Right atrium auricular region (tissue), 2 donors: ENCODE measurements around the gene HIGD1A. TPM values are rescaled to one million over a fixed set of nuclear protein-coding genes. Genes with fewer than 3 reads are reported as not detected.

Experiments
- DNase-seq: peaks from one replicate; pipeline ENCODE4 v3.0.0-alpha.2; 2019; ENCODE audit warnings: low spot score
- H3K27ac ChIP-seq, 2 donors: fragments of 200-600 bp; sonication (generic); 1 replicate in 1 of 2; 2 replicates in 1 of 2; pipeline ENCODE4 v1.5.1; 2016 to 2019
- H3K27me3 ChIP-seq, 2 donors: fragments of 200-600 bp; sonication (generic); one replicate each; pipeline versions ENCODE4 v1.5.1 to v1.6.0; 2017 to 2019
- H3K36me3 ChIP-seq: fragments of 200-600 bp; sonication (generic); one replicate; pipeline ENCODE4 v1.5.1; 2016
- H3K4me1 ChIP-seq, 2 donors: fragments of 200-600 bp; sonication (generic); one replicate each; pipeline versions ENCODE4 v1.5.1 to v1.6.0; 2017 to 2019
- H3K4me3 ChIP-seq, 2 donors: fragments of 200-600 bp; sonication (generic); 1 replicate in 1 of 2; 2 replicates in 1 of 2; pipeline ENCODE4 v1.5.1; 2017 to 2019; ENCODE audit warnings: mild to moderate bottlenecking in 1 of 2, moderate library complexity in 1 of 2
- H3K9me3 ChIP-seq, 2 donors: fragments of 200-600 bp; sonication (generic); one replicate each; pipeline ENCODE4 v1.5.1; 2019
- total RNA-seq, 2 donors: library from RNA; depleted of rRNA; stranded (reverse); fragments of >200 nt; gene quantifications; one replicate each; pipeline ENCODE4 v1.1.0, GENCODE V29; 2016
- TF ChIP-seq, protein P1 (sequence below), 2 donors: fragments of 200-600 bp; sonication (generic); IDR thresholded peaks; one replicate each; pipeline ENCODE4 v1.5.1; 2019; ENCODE audit warnings: antibody characterized with exemption in 2 of 2

HIGD1A gene
- total RNA-seq, 2 donors from 2014 or later, result 213 to 299 TPM

DNA sequence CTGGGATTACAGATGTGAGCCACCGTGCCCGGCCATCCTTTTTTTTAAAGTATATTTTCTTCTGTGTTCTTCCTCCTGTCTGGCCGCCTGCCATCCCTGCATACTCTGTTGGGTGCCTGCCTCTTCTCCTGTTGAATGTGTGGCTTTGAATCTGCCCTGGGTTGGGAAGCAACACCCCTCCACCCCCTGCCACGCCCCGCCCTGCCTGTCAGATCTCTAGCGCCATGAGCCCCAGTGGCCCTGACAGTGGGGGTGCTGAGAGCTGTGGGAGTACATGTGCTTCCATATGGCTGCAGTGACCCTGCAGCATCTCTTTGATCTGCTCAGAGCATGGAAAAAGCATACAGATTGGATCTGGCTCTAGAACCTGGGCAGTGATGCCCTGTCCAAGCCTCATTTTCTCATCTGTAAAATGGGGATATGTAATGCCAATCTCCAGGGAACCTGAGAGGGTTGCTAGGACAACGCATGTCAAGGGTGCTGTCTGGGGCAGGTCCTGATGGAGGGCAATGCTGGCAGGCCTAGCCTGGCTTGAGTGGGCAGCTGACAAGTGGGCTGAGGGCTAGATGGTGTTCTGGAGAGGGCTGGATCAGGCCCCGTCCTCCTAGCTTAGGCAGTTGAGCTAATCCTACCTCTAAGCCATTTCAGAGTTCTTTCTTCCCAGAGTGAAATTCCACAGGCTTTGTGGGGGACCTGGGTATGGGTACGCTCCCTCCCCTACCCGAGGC is 55.1 kb downstream of the HIGD1A start:
- no peaks in the 10 kb centered on the region for H3K27me3 ChIP-seq

DNA sequence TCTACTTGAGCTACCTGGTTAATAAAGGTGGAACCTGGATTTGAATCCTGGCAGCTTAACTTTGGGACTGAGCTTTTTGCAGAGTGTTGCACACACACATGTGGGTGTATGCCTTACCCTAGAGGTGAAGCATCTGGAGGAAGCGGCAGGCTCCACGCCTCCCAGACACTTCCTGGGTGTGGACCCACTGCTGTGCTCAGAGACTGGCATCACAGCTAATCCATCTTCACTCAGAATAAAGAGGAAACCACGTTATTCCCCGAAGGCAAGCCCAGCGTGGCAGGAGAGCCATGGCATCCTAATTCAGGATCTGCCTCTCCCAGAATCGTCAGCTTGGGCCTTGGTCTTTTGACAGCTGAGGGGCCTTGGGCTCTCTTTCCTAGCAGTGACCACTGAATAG is 56.7 kb downstream of the HIGD1A start:
- peak; percentile 51 for DNase-seq
- TF ChIP-seq, protein P1, sequence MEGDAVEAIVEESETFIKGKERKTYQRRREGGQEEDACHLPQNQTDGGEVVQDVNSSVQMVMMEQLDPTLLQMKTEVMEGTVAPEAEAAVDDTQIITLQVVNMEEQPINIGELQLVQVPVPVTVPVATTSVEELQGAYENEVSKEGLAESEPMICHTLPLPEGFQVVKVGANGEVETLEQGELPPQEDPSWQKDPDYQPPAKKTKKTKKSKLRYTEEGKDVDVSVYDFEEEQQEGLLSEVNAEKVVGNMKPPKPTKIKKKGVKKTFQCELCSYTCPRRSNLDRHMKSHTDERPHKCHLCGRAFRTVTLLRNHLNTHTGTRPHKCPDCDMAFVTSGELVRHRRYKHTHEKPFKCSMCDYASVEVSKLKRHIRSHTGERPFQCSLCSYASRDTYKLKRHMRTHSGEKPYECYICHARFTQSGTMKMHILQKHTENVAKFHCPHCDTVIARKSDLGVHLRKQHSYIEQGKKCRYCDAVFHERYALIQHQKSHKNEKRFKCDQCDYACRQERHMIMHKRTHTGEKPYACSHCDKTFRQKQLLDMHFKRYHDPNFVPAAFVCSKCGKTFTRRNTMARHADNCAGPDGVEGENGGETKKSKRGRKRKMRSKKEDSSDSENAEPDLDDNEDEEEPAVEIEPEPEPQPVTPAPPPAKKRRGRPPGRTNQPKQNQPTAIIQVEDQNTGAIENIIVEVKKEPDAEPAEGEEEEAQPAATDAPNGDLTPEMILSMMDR (IDR thresholded peaks at IDR 0.05), result no peak
- H3K4me3 ChIP-seq, result no peak overlapping the region
- no peaks in the 10 kb centered on the region for H3K9me3 ChIP-seq
- peak overlapping the region; percentile 61 to 89 for H3K27ac ChIP-seq
- H3K27me3 ChIP-seq, result no peaks in the 10 kb centered on the region
- H3K4me1 ChIP-seq, result peaks cover 0 to 18% of the 10 kb centered on the region in 2 donors
- H3K36me3 ChIP-seq, result no peaks in the 10 kb centered on the region

More for the DNA sequence above, 55.1 kb downstream of the HIGD1A start:
- peak overlapping the region; percentile 61 to 89 for H3K27ac ChIP-seq
- no peak for DNase-seq
- no peak overlapping the region for H3K4me3 ChIP-seq
- no peaks in the 10 kb centered on the region for H3K36me3 ChIP-seq
- no peaks in the 10 kb centered on the region for H3K9me3 ChIP-seq
- TF ChIP-seq, protein P1 (IDR thresholded peaks at IDR 0.05), result no peak
- peaks cover 0 to 18% of the 10 kb centered on the region in 2 donors for H3K4me1 ChIP-seq

DNA sequence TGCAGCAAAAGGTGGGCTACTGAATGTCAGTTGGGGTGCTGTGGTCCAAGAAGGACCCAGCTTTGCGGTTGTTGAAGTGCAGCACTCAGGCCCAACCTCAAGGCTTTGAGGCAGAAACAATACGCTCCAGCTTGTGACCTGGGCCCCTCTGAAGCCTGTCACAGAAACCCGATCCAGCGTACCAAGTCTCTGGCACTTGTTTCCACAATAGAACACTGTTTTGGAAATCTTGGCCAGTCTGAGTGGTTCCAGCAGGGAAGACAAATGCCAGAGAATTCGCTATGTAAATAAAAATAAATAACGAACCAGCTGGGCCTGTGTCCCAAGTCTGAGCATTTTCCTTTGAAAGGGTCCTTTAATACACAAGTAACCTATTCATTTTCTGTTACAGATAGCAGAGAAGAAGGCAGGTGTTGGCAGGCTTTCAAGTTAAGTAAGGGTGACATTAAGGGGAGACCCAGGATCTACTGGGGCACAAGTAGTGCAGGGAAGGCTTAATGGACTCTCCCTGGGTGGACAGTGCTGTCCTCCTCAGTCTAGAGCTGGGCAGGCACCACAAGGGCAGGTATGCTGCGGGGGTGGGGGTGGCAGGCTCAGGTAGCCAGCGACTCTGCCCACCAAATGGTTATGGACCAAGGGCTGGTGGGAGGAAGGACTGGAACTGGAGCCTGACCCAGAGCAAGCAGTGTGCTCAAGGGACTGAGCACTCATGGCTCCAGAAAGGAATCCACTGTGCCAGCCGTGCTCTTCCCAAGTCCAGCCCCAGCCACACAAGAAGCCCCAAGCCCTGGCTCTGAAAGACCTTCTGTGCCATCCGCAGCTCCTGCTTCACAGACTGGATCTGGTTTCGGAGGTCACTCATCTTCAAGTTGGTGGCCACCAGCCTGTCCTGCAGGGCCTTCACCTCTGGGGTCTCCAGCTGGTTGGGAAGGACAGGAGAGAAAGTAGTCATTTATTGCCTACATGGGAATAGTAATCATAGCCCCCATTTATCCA is 57.5 kb downstream of the HIGD1A start:
- peak overlapping the region; percentile 71 to 89 for H3K27ac ChIP-seq
- DNase-seq, result peak; percentile 57
- no peaks in the 10 kb centered on the region for H3K9me3 ChIP-seq
- peaks cover 0 to 18% of the 10 kb centered on the region in 2 donors for H3K4me1 ChIP-seq
- no peaks in the 10 kb centered on the region for H3K27me3 ChIP-seq
- no peak overlapping the region for H3K4me3 ChIP-seq
- TF ChIP-seq, protein P1 (IDR thresholded peaks at IDR 0.05), result peak in 1 of 2 donors; percentile 11
- no peaks in the 10 kb centered on the region for H3K36me3 ChIP-seq

DNA sequence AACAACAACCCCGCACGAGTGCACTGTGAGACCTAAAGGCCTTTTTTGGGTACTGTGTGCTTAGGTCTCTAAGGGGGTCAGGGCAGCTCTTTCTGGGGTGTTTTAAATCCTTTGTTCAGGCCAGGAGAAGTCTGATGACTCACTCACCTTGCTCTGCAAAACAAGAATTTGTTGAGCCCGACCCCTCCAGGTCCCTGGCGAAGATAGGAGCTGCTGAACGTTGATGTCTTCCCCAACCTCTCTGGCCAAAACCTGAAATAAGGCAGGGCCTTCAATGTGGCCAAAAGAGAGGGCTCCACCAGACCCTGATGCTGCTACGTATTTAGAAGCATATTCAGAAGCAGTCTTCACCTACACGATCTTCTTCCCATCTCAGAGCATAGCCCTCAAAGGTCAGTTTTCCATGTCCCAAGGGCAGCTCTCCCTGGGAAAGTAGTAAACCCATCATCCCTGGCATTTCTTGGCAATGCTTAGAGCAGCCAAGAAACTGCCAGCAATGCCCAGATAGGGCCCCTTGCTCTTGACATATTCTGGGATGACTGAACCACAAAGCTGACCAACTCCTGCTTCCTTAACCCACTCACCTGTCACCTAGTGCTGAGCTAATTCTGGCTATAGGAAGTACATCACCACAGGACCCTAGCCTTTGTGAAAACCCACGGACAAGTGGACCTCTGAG is 58.4 kb downstream of the HIGD1A start:
- Histone ChIP-seq H3K4me3 (no peak overlapping the region), H3K27ac (peak overlapping the region; percentile 71 to 89), H3K27me3 (no peaks in the 10 kb centered on the region), H3K9me3 (no peaks in the 10 kb centered on the region), H3K4me1 (peaks cover 0 to 19% of the 10 kb centered on the region in 2 donors), H3K36me3 (no peaks in the 10 kb centered on the region)
- DNase-seq, result peak; percentile 47
- TF ChIP-seq, protein P1 (IDR thresholded peaks at IDR 0.05), result no peak

DNA sequence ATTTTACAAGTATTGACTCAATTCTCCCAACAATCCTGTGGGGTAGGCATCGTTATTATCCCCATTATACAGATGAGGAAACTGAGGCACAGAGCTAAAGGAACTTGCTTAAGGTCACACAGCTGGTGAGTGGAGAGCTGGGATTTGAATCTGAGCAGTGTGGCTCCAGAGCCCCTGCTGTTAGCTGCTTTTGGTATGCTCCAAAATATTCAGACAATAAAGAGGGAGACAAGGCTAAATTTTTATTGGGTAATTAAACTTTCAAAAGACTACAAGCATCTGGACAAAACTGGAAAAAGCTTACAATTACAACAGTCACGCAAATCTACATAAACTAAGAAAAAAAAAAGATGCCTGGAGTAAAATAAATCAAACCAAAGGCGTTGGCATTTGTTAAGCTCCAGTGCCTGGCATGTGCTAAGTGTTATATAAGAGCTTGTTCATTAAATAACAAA is 59.0 kb downstream of the HIGD1A start:
- Histone ChIP-seq H3K27ac (peak overlapping the region; percentile 71 to 89), H3K36me3 (no peaks in the 10 kb centered on the region), H3K4me1 (peaks cover 0 to 25% of the 10 kb centered on the region in 2 donors), H3K4me3 (no peak overlapping the region), H3K27me3 (no peaks in the 10 kb centered on the region), H3K9me3 (no peaks in the 10 kb centered on the region)
- TF ChIP-seq, protein P1 (IDR thresholded peaks at IDR 0.05), result no peak
- DNase-seq, result peak; percentile 21
